Memory B cell (primary cell): Measurements from ENCODE around the gene NINJ1.

ENCODE experiments used
- ATAC-seq: fragments of 150-1000 bp; cut with Tn5 transposase; 2 replicates; pipeline ENCODE4 v1.10.0; 2021; ENCODE audit warnings: low read depth, mild to moderate bottlenecking, moderate library complexity
- DNase-seq, 2 donors: peaks; one replicate each; pipeline ENCODE4 v3.0.0; 2022; ENCODE audit warnings: low spot score in 2 of 2
- H3K27ac Mint-ChIP-seq: one replicate; pipeline ENCODE4 v1.8.0; 2022; ENCODE audit warnings: mild to moderate bottlenecking, moderate library complexity, mixed read lengths
- H3K27me3 Mint-ChIP-seq: one replicate; pipeline ENCODE4 v1.8.0; 2022; ENCODE audit warnings: mixed read lengths
- H3K36me3 Mint-ChIP-seq: one replicate; pipeline ENCODE4 v1.8.0; 2022; ENCODE audit warnings: mild to moderate bottlenecking, mixed read lengths
- H3K4me1 Mint-ChIP-seq: one replicate; pipeline ENCODE4 v1.8.0; 2022; ENCODE audit warnings: mixed read lengths
- H3K4me3 Mint-ChIP-seq: one replicate; pipeline ENCODE4 v1.8.0; 2022; ENCODE audit warnings: mild to moderate bottlenecking, moderate library complexity, mixed read lengths
- H3K9me3 Mint-ChIP-seq: one replicate; pipeline ENCODE4 v1.8.0; 2022; ENCODE audit warnings: mixed read lengths

NINJ1 gene

GRCh38 chr9:93132287-93132927 lies 1.6 kb downstream of the NINJ1 start:
- H3K27me3 Mint-ChIP-seq, result no peaks in the 10 kb centered on the region
- no peaks in the 10 kb centered on the region for H3K9me3 Mint-ChIP-seq
- no peak for DNase-seq
- H3K4me1 Mint-ChIP-seq, result peaks cover 17% of the 10 kb centered on the region
- peak overlapping the region; percentile 99 for H3K27ac Mint-ChIP-seq
- no peak for ATAC-seq
- no peak overlapping the region for H3K4me3 Mint-ChIP-seq
- H3K36me3 Mint-ChIP-seq, result no peaks in the 10 kb centered on the region

DNA sequence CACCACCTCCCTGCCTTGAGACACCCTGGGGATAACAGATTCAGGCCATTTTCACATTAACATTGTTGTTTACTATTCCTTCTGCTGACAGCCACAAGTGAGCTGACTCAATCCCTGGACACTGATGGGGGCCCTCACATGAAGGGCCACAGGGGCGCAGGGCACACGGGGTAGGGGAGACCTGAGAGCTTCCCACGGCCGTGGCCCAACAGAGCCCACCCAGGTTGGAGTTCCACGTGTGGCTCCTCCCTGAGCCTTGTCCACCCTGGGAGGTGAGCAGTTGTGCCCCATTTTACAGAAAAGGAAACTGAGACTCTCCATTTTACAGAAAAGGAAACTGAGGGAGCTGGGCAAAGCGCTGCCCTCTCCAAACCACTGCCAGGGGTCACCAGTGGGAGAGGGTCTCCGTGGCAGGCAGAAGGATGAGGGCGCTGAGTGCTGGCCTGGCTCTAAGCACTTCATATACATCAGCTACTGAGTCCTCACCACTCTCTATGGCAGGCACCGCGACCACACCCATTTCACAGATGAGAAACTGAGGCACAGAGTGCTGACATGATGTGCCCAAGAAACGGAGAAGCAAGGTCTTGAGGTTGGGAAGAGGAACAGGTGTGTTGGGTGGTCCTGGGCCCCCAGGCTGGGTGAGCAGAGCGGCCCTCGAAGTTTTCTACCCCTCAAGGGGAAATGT lies 2.3 kb downstream of the NINJ1 start:
- Mint-ChIP-seq H3K36me3 (no peaks in the 10 kb centered on the region), H3K4me3 (no peak overlapping the region), H3K27me3 (no peaks in the 10 kb centered on the region), H3K4me1 (peaks cover 18% of the 10 kb centered on the region), H3K27ac (peak overlapping the region; percentile 99), H3K9me3 (no peaks in the 10 kb centered on the region)
- DNase-seq (no peak), ATAC-seq (no peak)

DNA sequence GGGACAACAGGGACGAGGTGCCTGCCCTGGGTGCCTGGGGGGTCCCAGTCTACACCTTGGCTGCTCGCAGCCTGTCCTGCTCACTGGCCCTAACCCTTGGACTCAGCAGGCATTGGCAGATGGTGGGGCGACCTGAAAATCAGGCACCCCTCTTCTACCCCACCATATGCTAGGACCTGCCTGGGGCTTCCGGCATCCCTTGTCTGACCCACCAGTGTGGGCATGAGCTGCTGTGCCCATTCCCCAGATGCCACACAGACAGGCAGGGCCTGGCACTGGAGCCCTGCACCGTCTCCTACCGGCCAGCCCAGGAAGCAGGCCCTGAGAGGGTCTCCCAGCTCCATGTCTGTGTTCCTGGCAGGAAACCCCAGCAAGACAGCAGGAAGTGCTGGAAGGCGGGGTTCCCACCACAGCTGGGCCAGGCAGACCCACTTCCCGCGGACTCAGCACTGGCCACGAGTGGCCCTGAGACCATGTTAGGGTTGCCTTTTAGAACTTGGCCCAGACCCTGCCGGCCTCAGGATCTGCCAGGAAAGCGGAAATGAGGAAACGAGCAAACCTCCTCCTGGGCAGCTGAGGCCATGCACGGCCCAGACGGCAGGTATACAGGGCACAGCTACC lies 3.1 kb downstream of the NINJ1 start:
- ATAC-seq (no peak), DNase-seq (no peak)
- Mint-ChIP-seq H3K27me3 (no peaks in the 10 kb centered on the region), H3K4me3 (no peak overlapping the region), H3K27ac (no peak overlapping the region), H3K36me3 (no peaks in the 10 kb centered on the region), H3K4me1 (peaks cover 18% of the 10 kb centered on the region), H3K9me3 (no peaks in the 10 kb centered on the region)

GRCh38 chr9:93129691-93130500 lies 4.2 kb downstream of the NINJ1 start:
- H3K27me3 Mint-ChIP-seq, result no peaks in the 10 kb centered on the region

DNA sequence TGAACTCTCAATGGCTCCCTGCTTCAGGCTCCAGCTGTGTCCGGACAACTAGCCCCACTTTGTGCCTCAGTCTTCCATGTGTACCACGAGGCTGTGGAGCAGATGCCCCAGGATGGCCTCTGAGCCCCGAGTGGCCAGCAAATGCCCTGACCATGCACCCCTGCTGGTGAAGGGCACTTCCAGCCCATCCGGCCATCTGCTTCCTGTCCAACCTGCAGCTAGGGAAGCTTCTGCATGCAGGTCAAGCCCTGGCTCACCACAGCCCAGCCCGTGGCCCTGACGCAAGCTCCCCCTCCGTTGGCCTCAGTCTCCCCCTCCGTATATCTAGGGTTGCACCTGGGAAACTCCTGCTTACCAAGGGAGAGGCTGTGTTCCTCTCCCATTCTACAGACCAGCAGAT lies 4.8 kb downstream of the NINJ1 start:
- Mint-ChIP-seq H3K36me3 (no peaks in the 10 kb centered on the region), H3K9me3 (no peaks in the 10 kb centered on the region), H3K27me3 (no peaks in the 10 kb centered on the region), H3K27ac (no peak overlapping the region), H3K4me3 (no peak overlapping the region), H3K4me1 (peaks cover 13% of the 10 kb centered on the region)
- no peak for ATAC-seq
- no peak for DNase-seq

More at GRCh38 chr9:93129691-93130500, 4.2 kb downstream of the NINJ1 start:
- H3K4me3 Mint-ChIP-seq, result no peak overlapping the region
- peaks cover 18% of the 10 kb centered on the region for H3K4me1 Mint-ChIP-seq
- H3K36me3 Mint-ChIP-seq, result no peaks in the 10 kb centered on the region
- DNase-seq, result no peak
- H3K9me3 Mint-ChIP-seq, result no peaks in the 10 kb centered on the region
- no peak overlapping the region for H3K27ac Mint-ChIP-seq
- no peak for ATAC-seq

DNA sequence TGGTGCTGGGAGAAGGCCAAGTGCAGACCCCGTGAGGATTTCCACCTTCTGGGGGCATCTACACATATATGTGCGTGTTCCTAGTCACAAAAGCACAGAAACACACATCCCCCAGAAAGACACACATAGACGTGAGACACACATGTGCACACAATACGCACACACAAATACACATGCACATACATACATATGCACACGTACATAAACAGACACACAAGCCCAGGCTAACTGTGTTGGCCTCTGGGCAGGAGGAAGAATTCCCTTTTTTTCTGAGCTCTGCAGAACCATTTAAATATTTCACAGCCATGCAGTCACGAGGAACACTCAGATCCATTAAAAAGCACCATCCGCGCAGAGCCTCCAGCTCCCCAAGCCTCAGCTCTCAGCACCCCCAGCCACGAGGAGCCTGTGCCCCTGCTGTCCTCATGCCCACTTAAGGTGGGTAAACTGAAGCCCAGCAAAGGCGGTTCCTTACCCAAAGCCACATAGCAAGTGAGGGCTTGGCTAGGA lies 5.3 kb downstream of the NINJ1 start:
- Mint-ChIP-seq H3K9me3 (no peaks in the 10 kb centered on the region), H3K36me3 (no peaks in the 10 kb centered on the region), H3K4me3 (no peak overlapping the region), H3K4me1 (peaks cover 13% of the 10 kb centered on the region), H3K27me3 (no peaks in the 10 kb centered on the region), H3K27ac (no peak overlapping the region)
- ATAC-seq (no peak), DNase-seq (no peak)

DNA sequence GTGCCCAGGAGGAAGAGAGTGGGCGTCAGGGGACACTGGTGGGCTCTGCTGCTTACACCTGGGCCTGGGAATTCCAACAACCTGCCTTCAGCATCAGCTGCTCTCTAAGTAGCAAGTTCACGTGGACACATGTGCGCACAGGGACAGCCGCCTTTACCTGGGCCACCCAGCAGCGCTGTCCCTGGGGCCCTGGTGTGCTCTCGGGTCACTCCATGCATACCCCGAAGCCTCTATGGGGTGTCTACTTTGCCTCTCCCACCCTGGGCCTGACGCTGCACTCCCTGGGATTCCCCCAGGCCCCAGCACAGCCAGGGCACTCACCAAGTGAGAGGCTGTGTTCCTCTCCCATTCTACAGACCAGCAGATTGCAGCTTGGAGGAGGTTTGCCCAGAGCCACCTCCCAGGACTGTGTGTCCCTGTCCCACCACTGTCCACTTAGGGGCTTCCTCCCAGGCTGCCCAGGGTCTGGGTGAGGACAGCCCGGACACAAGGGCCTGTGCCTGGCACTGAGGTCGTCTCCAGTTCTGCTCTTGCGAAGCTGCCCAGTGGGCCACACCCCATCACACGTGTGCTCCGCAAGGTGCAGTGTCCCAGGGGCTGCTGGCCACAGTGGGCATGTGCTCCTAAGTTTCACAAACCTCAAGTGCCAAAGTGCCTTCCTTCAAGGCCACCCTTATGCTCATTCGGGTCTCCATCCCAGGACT lies 5.9 kb downstream of the NINJ1 start:
- H3K4me1 Mint-ChIP-seq, result peaks cover 9% of the 10 kb centered on the region
- no peaks in the 10 kb centered on the region for H3K36me3 Mint-ChIP-seq
- no peak overlapping the region for H3K4me3 Mint-ChIP-seq

GRCh38 chr9:93127395-93127911 lies 6.6 kb downstream of the NINJ1 start:
- DNase-seq (no peak), ATAC-seq (no peak)
- Mint-ChIP-seq H3K27ac (no peak overlapping the region), H3K4me1 (peaks cover 7% of the 10 kb centered on the region), H3K27me3 (no peaks in the 10 kb centered on the region), H3K9me3 (no peaks in the 10 kb centered on the region), H3K4me3 (no peak overlapping the region), H3K36me3 (no peaks in the 10 kb centered on the region)

More for the DNA sequence above, 5.9 kb downstream of the NINJ1 start:
- ATAC-seq (no peak), DNase-seq (no peak)
- Mint-ChIP-seq H3K27me3 (no peaks in the 10 kb centered on the region), H3K9me3 (no peaks in the 10 kb centered on the region), H3K27ac (no peak overlapping the region)

DNA sequence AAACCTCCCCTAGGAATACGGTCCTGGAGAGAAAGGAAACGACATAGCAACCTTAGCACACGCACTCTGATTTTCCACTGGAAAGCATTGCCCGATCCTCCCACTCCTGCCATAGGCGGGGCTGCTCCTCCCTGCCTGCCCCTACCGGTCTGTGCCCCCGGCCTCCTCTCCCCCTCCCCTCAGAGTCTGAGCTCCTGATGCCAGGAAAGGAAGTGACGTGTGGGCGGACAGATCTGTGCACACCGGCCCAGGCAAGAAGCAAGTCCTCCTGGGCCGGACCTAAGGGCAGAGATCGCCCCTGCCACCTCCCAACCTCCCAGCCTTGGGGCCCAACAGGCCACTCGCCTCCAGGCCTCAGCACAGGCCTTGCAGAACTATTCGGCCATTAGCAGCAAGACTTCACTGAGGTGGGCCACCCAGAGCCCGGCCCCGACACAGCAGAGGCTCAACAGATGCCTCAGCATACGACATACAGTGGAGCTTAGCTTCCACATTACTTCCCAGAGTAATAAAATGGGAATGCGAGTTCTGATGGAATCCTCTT lies 7.2 kb downstream of the NINJ1 start:
- Mint-ChIP-seq H3K27me3 (no peaks in the 10 kb centered on the region), H3K36me3 (no peaks in the 10 kb centered on the region), H3K27ac (peak overlapping the region; percentile 41), H3K4me3 (no peak overlapping the region), H3K9me3 (no peaks in the 10 kb centered on the region), H3K4me1 (peaks cover 7% of the 10 kb centered on the region)
- ATAC-seq (no peak), DNase-seq (no peak)

DNA sequence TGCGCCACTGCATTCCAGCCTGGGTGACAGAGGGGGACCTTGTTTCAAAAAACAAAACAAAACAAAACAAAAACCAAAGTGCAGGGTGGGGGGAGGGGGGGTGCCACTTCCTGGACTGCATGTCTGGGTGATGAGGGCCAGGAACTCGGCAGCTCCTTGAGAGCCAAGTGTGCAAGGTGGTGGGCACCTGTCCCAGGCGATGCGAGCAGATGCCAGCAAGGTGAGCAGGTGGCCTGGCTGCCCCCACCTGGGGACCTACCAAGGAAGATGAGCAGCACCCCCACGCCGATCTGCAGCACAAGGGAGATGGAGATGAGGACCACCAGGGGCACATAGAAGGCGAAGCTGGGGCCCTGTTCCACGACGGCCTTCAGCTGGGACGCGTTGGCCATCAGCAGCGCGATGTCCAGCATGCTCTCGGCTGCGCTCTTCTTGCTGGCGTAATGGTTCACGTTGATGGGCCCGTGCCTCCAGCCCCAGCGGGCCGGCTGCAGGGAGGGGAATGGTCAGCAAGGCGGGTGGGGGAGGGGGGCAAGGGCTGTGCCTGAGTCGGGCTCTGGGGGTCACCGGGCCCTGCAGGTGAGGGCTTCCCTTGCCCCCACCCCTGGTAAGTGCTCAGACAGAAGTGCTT lies 7.8 kb downstream of the NINJ1 start:
- Mint-ChIP-seq H3K9me3 (no peaks in the 10 kb centered on the region), H3K27ac (no peak overlapping the region), H3K36me3 (no peaks in the 10 kb centered on the region), H3K27me3 (no peaks in the 10 kb centered on the region), H3K4me1 (peaks cover 6% of the 10 kb centered on the region), H3K4me3 (no peak overlapping the region)
- ATAC-seq (no peak), DNase-seq (no peak)

- ATAC-seq, result no peak
- no peaks in the 10 kb centered on the region for H3K9me3 Mint-ChIP-seq
- H3K4me3 Mint-ChIP-seq, result no peak overlapping the region
- no peaks in the 10 kb centered on the region for H3K36me3 Mint-ChIP-seq
- H3K27ac Mint-ChIP-seq, result no peak overlapping the region
- H3K4me1 Mint-ChIP-seq, result peaks cover 7% of the 10 kb centered on the region
- H3K27me3 Mint-ChIP-seq, result no peaks in the 10 kb centered on the region
- no peak for DNase-seq
Measured at GRCh38 chr9:93125331-93125894, 8.6 kb downstream of the NINJ1 start.

DNA sequence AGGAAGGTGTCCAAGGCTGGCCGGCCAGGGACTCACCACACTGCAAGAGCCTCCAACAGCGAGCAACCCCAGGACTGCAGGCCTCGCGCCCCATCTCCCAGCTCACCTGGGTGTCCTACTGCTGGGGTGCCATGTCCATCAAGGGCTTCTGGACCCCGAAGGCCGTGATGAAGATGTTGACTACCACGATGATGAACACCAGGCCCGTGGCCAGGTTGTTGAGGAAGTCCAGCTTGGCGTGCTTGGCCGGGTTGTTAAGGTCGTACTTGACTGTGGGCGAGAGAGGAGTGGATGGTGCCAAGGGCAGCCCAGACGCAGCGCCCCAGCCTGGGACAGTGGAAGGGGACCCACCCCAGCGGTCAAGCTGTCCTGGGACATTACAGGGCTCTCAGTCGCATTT lies 9.3 kb downstream of the NINJ1 start:
- no peaks in the 10 kb centered on the region for H3K27me3 Mint-ChIP-seq
- H3K36me3 Mint-ChIP-seq, result no peaks in the 10 kb centered on the region
- H3K9me3 Mint-ChIP-seq, result no peaks in the 10 kb centered on the region
- H3K27ac Mint-ChIP-seq, result no peak overlapping the region
- ATAC-seq, result no peak
- no peak overlapping the region for H3K4me3 Mint-ChIP-seq
- H3K4me1 Mint-ChIP-seq, result peaks cover 13% of the 10 kb centered on the region
- DNase-seq, result no peak
